ENCODE data around the gene NAALADL2. TPM values are rescaled to one million over a fixed set of nuclear protein-coding genes. Genes with fewer than 3 reads are reported as not detected.

NAALADL2 gene
- total RNA-seq, 4 donors from 2014 or later = 10.3 to 16.7 (median 10.9) TPM

- Histone ChIP-seq H3K4me1 (no peaks in the 10 kb centered on the region), H3K36me3 (no peaks in the 10 kb centered on the region), H3K4me3 (no peak overlapping the region), H3K9me3 (no peaks in the 10 kb centered on the region), H3K27me3 (no peaks in the 10 kb centered on the region), H3K27ac (no peak overlapping the region)
- WGBS, 2 donors = 63 to 74% methylated on average over 2 of the region's 2 CpGs
- TF ChIP-seq POLR2A (IDR thresholded peaks at IDR 0.05) = no peak
- TF ChIP-seq CTCF (IDR thresholded peaks at IDR 0.05) = no peak
- TF ChIP-seq EP300 (IDR thresholded peaks at IDR 0.05) = no peak
- DNase-seq (ENCODE audit: low spot score in 2 of 2) = no peak
These were observed 251.9 kb downstream of the NAALADL2 start for GRCh38 chr3:175111036-175111435.

GRCh38 chr3:175118382-175118941 lies 259.3 kb downstream of the NAALADL2 start:
- Histone ChIP-seq H3K27me3 (no peaks in the 10 kb centered on the region), H3K27ac (no peak overlapping the region), H3K9me3 (no peaks in the 10 kb centered on the region), H3K36me3 (no peaks in the 10 kb centered on the region), H3K4me1 (no peaks in the 10 kb centered on the region), H3K4me3 (no peak overlapping the region)
- 97 to 100% methylated on average over 1 of the region's 1 CpG for WGBS, 2 donors
- no peak for DNase-seq (ENCODE audit: low spot score in 2 of 2)
- TF ChIP-seq POLR2A (IDR thresholded peaks at IDR 0.05) (no peak), CTCF (IDR thresholded peaks at IDR 0.05) (no peak), EP300 (IDR thresholded peaks at IDR 0.05) (no peak)

GRCh38 chr3:175121225-175121624 lies 262.1 kb downstream of the NAALADL2 start:
- H3K27me3 ChIP-seq = no peaks in the 10 kb centered on the region
- no peak for TF ChIP-seq EP300 (IDR thresholded peaks at IDR 0.05)
- no peak for TF ChIP-seq POLR2A (IDR thresholded peaks at IDR 0.05)
- TF ChIP-seq CTCF (IDR thresholded peaks at IDR 0.05) = peak in 1 of 5 experiments; percentile 9
- H3K4me3 ChIP-seq = no peak overlapping the region
- 42 to 48% methylated on average over 2 of the region's 2 CpGs for WGBS, 2 donors
- H3K36me3 ChIP-seq = no peaks in the 10 kb centered on the region
- peaks cover 0 to 5% (median 2%) of the 10 kb centered on the region in 4 donors for H3K9me3 ChIP-seq
- H3K4me1 ChIP-seq = no peaks in the 10 kb centered on the region
- DNase-seq (ENCODE audit: low spot score in 2 of 2) = no peak
- no peak overlapping the region for H3K27ac ChIP-seq

- Histone ChIP-seq H3K4me1 (no peaks in the 10 kb centered on the region), H3K27ac (no peak overlapping the region), H3K27me3 (no peaks in the 10 kb centered on the region), H3K36me3 (no peaks in the 10 kb centered on the region), H3K9me3 (peaks cover 0 to 5% (median 2%) of the 10 kb centered on the region in 4 donors), H3K4me3 (no peak overlapping the region)
- WGBS, 2 donors = 92 to 93% methylated on average over 3 of the region's 3 CpGs
- no peak for DNase-seq (ENCODE audit: low spot score in 2 of 2)
- TF ChIP-seq POLR2A (IDR thresholded peaks at IDR 0.05) = no peak
- TF ChIP-seq CTCF (IDR thresholded peaks at IDR 0.05) = no peak
- TF ChIP-seq EP300 (IDR thresholded peaks at IDR 0.05) = no peak
These were observed 268.0 kb downstream of the NAALADL2 start for GRCh38 chr3:175127075-175127662.

GRCh38 chr3:175129126-175129525 lies 270.0 kb downstream of the NAALADL2 start:
- Histone ChIP-seq H3K36me3 (no peaks in the 10 kb centered on the region), H3K9me3 (peaks cover 0 to 3% (median 1%) of the 10 kb centered on the region in 4 donors), H3K27ac (no peak overlapping the region), H3K27me3 (no peaks in the 10 kb centered on the region), H3K4me3 (no peak overlapping the region), H3K4me1 (no peaks in the 10 kb centered on the region)
- no peak for DNase-seq (ENCODE audit: low spot score in 2 of 2)
- TF ChIP-seq CTCF (IDR thresholded peaks at IDR 0.05) (no peak), POLR2A (IDR thresholded peaks at IDR 0.05) (no peak), EP300 (IDR thresholded peaks at IDR 0.05) (no peak)
- WGBS, 2 donors = 82 to 85% methylated on average over 2 of the region's 2 CpGs
